GM19351 (cell line): ENCODE data around the gene KIAA1755.
"Not testable (repeated sequence)": the region's sequence is repeated elsewhere in the genome, so short reads cannot be mapped to it uniquely, and the experiment has no call there.

Source experiments
- ATAC-seq: cut with Tn5 transposase; IDR thresholded peaks from one replicate; pipeline ENCODE4 v1.9.1; 2021; ENCODE audit warnings: mild to moderate bottlenecking, moderate library complexity; ENCODE audit not compliant: unreplicated experiment

Gene KIAA1755

DNA sequence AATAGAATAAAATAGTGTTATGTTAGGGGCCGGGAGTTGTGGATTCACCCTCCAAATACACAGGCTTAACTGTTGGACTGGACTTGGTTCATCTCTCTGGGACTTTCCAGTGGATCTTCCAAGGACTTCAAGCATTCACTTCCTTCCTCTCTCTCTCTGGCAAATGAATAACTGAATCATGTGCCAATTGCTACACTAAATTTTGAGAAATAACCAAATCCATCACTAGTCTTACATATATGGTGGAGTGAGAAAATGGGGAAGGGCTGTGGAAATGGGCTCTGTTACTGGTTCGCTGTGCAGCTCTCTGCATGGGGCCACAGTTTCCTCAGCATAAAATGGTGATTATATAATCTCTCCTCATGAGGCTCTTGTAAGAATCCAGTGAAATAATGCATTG lies 6.8 kb upstream of the KIAA1755 start:
- ATAC-seq = no peak

DNA sequence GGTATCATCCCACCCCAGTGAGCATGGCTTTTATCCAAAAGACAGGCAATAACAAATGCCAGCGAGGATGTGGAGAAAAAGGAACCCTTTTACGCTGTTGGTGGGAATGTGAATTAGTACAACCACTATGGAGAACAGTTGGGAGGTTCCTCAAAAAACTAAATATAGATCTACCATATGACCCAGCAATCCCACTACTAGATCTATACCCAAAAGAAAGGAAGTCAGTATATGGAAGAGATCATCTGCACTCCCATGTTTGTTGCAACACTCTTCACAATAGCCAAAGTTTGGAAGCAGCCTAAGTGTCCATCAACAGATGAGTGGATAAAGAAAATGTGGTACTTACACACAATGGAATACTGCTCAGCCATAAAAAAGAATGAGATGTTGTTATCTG lies 5.9 kb upstream of the KIAA1755 start:
- ATAC-seq = no peak

DNA sequence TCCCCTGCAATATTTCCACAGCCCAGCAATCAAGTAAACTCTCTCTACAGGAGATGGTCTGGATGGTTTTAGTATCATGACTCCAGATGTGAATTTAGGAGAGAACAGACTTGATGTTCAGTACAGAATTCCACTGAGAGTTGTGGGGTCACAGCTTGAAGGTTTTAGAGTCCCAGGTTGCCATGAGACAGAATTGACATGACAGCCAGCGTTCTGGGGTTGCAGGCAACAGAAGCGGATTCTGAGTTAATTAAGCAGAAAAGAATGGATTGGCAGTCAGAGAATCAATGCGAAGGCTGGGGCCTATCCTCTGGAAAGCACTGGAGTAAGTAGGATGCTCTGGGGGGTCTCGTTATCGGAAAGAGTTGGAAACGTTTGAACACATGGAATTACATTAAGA lies 2.4 kb upstream of the KIAA1755 start:
- ATAC-seq = no peak

DNA sequence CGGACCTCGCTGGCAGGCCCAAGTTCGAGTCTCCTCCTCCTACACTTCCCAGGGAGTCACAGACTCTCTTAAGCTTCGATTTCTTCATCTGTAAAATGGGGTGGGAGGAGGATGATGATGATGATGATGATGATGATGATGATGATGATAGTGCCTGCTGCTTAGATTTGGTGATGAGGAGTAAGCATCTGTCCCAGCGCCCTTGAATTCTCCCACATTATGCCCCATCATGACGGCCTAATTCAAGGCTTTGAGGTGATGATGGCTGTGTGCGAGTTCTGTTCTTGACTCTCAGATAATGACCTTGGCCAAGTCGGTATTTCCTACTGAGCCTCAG lies 487 bp upstream of the KIAA1755 start:
- no peak for ATAC-seq

DNA sequence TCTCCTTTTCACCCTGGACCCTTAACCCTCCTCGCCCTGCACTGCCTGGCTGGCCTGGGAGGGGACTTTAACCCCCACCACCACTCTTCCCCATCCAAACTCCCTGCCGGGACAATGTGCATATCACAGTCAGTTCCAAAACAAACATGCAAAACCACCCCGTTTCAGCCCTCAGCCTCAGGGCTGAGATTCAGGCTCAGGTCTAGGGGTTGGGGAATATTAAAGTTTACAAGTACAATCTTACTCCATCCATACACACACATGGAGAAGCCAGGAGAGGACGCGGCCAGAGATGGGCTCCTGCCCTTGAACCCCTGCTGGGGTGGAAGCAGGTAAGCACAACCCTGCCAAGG lies 534 bp downstream of the KIAA1755 start:
- no peak for ATAC-seq

DNA sequence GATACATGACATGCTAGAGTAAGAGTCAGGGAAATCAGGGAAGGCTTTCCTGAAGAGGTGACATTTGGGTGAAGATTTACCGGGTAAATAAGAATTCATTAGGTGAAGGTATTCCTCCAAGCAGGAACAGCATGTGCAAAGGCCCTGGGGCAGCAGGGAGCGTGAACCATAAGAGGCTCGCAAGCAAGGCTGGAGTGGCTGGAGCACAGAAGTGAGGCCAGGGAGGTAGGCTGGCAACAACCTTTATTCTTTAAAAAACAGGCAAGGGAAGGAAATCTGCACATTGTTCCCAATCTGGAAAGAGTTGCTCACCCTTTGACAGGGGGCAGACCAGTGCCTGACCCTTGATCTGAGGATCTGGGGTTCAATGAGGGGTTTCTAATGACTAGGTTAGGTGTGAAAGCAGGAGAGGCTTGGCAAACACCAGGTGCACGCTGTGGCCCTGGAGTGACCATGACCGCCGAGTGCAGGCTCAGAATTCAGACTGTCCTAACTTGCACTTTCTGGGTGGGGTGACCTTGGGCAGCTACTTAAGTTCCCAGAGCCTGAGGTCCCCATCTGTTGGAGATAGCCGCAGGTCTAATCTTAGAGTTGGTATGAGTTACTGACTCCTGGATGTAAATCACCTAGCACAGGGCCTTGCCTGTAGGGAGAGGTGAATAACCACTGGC lies 1.9 kb downstream of the KIAA1755 start:
- no peak for ATAC-seq

DNA sequence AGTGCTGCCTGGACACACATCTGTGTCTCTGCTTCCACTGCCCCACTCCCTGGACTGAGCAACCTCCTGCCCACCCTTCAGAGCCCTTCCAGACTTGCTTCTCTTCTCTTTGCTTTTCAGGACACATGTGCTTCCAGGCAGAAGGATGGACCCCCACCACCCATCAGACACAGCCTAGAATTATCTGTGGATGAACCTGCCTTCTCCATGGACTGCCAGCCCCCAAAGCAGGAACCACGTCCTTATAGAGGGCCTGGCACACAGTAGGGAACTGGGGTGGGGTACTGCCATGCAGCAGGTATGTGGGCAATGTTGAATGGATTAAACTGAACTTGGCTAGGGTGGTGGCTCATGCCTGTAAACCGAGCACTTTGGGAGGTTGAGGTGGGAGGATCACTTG lies 3.6 kb downstream of the KIAA1755 start:
- ATAC-seq = no peak

DNA sequence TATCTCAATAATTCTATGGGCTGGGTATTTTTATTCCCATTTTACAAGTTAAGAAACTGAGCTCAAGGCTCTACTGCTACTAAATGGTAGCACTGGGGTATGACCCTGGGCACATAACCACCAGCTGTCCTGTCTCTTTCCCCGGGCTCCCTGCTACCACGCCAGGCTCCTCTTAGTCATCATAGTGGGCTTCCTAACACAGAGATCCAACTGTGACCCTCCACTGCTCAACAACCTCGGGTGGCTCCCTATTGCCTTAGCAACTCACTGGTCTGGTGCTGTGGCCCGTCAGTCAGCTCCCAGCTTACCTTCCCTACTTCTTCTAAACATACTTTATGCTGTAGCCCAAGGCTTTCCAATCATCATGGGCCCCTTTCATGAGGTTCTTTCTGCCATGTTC lies 4.5 kb downstream of the KIAA1755 start:
- ATAC-seq = no peak

DNA sequence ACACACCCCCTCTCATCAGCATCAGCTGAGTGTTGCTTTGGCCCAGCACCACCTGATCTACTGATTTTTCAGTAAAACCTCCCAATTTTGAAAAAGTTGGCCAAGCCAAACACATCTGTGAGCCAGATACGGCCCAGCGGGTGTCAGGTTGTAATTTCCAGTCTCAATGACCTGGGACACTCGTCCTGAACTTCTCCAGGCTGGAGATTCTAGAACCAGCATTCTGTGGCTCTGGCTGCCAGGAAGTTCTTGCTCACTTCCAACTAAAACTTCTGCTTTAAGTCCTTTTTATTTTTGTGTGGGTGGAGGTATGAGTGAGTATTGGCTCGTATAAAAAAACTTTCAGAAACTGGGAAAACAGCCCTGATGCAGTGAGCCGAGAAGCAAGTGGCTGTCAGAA lies 5.1 kb downstream of the KIAA1755 start:
- no peak for ATAC-seq

DNA sequence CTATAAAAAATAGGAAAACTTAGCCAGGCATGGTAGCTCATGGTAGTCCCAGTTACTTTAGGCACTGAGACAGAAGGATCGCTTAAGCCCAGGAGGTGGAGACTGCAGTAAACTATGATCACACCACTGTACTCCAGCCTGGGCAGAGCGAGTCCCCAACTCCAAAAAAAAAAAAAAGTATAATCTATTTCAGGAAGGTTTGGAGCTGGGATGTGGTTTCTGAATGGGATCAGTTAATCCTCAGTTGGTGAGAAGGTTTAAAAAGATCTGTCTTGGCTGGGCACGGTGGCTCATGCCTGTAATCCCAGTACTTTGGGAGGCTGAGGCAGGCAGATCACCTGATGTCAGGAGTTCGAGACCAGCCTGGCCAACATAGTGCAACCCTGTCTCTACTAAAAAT lies 5.9 kb downstream of the KIAA1755 start:
- ATAC-seq = not testable (repeated sequence)

DNA sequence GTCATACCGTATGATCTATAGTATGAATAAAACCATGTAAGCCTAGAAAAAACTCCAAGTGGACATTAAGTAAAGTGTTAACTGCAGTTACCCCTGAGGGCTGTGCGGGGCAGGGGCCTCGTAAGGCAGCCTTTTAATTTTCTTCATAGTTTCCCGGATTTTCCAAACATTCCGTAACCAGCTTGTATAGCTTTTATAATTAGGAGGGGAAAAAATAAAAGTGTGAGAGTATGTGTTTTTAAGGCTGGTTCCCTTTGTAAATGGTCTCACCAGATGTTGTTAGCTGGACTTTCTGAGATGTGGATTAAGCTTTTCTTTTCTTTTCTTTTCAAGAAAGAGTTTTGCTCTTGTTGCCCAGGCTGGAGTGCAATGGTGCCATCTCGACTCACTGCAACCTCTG lies 7.0 kb downstream of the KIAA1755 start:
- ATAC-seq = no peak

DNA sequence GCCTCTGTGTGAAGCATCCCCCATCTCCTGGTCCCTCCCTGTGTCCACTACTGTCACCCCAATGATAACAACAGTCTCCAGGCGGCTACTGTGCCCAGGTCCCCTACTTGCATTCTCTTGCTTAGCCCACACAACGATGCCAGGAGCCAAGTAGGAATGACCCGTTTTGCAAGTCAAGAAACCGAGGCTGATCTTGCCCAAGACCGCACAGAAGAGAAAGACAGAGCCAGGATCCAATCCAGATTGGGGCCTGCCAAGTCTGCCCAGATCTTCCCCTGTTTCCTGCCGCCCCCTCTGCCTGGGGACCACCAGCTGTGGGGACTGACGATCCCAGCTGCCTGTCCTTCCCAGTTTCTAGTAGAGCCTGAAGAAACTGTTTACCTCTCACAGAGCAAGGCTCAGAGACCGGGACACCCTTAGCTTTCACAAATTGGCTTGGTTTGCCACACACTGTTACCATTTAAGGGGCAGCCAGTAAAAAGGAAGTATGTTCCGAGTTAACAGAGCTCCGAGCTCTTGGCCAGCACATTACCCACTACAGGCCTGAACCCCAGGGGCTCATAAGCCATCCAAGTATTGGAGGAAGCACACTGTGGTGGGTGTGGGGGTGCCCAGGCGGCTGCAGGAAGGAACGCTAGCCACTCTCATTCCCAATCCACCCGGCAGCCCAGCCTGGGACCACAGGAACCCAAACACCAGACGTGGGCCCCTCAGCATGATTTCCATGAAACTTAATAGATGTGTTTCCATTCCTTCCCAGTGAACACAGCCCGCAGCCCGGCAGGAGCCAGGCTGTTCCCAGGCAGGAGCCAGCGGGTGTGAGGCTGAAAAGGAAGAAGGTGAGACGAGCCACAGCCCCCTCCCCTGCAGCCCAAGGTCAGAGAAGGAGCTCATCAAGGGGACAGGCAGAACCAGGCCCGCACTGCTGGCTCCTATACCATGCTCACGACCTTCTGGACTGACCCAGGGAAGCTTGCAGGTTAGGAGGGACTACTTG lies 7.9 kb downstream of the KIAA1755 start:
- ATAC-seq = no peak

DNA sequence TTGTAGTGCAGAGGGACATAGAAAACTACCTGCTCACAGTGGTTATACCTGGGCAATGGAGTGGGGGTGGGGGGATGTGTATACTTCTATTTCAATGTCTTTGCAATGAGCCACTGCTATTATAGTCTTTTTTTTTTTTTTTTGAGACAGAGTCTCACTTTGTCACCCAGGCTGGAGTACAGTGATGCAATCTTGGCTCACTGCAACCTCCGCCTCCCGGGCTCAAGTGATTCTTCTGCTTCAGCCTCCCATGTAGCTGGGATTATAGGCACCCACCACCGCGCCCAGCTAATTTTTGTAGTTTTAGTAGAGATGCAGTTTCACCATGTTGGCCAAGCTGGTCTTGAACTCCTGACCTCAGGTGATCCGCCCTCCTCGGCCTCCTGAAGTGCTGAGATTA lies 9.1 kb downstream of the KIAA1755 start:
- ATAC-seq = not testable (repeated sequence)

DNA sequence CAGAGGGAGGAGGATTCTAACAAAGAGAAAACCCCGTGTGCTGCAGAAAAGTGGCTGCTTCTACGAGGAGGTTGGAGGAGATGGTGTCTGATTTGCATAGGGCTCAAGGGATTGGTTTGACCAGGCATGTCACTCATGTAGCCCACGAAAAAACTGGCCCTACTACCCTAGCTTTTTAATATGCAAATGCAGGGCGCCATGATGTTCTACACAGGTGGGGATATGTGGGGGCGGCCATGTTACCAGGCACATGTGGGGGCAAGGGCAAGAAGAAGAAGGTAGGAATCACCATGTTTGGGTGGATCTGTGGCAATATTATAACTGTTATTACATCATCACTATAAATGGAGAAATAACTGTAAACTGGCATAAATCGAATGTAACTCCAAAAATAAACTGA lies 9.9 kb downstream of the KIAA1755 start:
- ATAC-seq = no peak

DNA sequence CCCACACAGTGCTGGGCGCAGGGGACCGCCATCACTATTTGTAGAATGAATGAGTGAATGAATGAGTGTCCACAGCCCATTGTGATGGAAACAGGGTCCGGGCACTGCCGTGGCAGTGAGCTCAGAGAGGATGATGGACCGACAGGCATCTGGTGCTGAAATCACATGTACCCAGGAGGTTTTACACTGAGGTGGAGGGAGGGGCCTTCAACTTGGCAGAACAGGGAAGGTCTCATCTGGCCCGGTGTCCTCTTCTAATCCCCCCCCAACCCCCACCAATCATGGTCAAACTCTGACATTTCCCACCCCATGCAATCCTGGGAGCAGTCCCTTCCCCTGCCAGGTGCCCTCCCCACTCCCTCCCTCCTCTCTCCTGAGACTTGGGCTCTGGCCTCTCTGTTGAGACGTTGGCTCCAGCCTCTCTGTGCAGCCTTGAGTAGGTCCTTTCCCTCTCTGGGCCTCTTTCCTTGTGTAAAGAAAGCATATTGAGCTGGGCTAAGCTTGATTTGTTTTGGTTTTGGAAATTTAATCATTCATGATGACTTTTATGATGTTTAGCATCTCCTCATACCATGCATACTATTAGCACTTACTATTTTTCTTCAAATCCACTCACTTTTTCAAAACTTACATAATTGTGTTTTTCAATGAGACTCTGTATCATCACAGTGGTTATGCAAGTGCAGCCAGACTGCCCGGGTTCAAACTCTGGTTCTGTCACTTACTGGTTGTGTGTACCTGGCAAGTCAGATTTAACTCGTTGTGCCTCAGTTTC lies 10.8 kb downstream of the KIAA1755 start:
- no peak for ATAC-seq

DNA sequence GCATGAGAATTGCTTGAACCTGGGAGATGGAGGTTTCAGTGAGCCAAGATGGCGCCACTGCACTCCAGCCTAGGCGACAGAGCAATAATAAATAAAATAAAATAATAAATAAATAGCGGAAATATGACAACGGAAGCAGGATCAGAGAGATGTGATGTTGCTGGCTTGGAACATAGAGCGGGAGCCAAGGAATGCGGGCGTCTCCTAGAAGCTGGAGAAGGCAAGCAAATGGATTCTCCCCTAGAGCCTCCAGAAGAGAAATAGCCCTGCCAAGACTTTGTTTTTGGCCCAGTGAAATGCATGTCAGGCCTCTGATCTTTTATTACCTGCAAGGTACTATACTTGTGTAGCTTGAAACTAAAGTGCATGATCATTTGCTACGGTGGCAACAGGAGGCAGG lies 12.4 kb downstream of the KIAA1755 start:
- ATAC-seq = no peak

DNA sequence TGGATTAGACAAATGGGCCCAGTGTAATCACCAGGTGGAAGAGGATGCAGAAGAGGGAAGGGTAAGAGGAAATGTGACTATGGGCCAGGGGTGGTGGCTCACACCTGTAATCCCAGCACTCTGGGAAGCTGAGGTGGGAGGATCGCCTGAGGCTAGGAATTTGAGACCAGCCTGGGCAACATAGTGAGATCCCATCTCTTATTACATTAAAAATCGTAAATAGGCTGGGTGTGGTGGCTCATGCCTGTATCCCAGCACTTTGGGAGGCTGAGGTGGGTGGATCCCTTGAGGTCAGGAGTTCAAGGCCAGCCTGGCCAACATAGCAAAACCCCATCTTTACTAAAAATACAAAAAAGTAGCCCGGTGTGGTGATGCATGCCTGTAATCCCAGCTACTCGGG lies 12.8 kb downstream of the KIAA1755 start:
- not testable (repeated sequence) for ATAC-seq

DNA sequence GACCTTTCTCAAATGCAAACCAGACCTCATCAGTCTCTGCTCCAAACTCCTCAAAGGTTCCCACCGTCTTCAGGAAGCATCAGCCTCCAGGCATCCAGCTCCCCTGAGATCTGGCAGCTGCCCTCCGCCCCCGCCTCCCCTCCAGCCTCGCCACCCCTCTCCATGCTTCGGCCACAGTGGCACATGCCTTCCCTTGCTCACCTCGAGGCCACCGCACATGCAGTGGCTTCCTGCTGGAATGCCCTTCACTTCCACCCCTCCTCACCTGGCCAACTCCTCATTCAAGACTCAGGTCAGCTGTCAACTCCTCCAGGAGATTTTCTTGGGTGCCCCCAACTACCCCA lies 13.4 kb downstream of the KIAA1755 start:
- ATAC-seq = no peak

DNA sequence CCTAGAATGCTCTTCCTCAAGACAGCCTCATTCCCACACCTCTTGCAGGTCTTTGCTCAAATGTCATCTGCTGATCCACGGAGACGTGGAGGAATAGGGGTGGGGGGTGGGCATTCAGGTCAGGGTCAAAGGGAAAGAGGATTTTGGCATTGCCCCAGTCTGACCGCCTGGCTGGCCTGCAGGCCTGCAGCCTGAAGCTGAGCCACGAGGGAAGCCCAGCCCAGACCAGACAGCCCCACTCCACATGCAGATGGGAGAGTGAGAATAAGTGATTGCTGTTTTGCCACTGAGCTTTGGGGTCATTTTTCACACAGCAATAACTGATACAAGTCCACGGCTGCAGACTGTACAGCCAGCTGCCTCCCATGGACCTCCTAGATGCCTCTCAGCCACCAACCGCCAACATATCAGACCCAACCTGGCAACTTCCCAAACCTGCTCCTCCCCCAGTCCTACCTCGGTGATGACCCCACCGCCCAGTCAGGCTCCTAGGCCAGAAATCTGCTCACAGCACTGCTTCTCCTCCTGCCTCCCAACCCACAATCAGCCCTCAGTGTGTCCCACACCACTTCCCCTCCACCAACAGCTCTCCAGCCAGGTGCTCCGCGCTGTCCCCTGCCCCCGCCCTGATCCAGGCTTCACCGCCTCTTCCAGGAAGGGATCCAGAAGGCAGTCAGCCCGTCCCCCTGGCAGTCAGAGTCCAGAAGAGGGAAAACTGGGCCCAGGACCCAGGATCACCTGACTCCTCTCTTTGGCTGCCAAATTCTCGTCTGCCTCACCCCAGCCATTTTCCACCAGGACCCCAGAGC lies 14.0 kb downstream of the KIAA1755 start:
- ATAC-seq = no peak

DNA sequence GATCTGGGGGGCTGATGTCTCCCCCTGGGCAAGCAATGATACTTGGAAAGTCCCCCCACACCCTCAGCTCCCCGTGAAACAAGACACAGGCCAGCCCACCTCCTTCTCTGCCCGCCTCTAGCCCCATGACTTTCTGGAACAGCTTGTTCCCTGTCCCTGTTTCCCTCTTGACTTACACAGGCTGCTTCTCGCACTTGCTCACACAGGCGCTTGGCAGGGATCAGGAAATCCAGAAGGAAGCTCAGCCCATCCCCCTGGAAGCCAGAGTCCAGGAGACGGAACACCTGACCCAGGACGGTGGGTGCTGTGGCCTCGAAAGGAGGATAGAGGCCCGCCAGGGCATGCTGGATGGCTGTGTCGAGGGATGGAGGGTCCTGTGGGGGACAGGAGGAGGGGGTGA lies 14.8 kb downstream of the KIAA1755 start:
- no peak for ATAC-seq

DNA sequence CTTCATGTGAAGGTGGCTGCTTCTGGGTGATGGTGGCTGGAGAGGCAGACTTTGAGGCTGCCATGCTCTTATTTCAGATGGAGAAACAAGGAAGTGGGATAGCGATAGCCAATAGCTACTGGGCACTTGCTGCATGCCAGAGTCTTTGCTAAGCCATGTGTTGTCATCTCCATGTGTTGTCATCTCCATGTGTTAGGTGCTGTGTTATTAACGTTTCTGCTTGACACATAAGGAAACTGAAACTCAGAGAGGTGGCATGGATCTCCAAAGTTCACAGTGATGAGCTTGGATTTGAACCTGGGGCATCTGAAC lies 16.9 kb downstream of the KIAA1755 start:
- no peak for ATAC-seq
